Activated CD8-positive, alpha-beta T cell treated with anti-CD3 and anti-CD28 coated beads, Interleukin-2, amount 10 ng/mL, durations not matched to agents 7 days and 5 days (primary cell): ENCODE measurements around the gene CCDC57. TPM values are rescaled to one million over a fixed set of nuclear protein-coding genes. Genes with fewer than 3 reads are reported as not detected.

Source experiments
- ATAC-seq: fragments of 150-1000 bp; cut with Tn5 transposase; one replicate; pipeline ENCODE4 v1.10.0; 2021; ENCODE audit warnings: moderate library complexity
- CTCF ChIA-PET: fragments of 350-600 bp; sonication (Branson Sonifier 250); formaldehyde crosslinking; loops from one replicate; lab custom pipeline; 2021; ENCODE audit warnings: antibody characterized with exemption; lab: Charles Lee
- POLR2A ChIA-PET: fragments of 350-600 bp; sonication (Branson Sonifier 250); formaldehyde crosslinking; loops from one replicate; lab custom pipeline; 2021; ENCODE audit warnings: antibody characterized with exemption; lab: Charles Lee
- DNase-seq: peaks from one replicate; pipeline ENCODE4 v3.0.0-alpha.2; 2020
- H3K27ac Mint-ChIP-seq: one replicate; pipeline ENCODE4 v1.8.0; 2021; ENCODE audit warnings: mild to moderate bottlenecking, mixed read lengths
- H3K27me3 Mint-ChIP-seq: one replicate; pipeline ENCODE4 v1.8.0; 2021; ENCODE audit warnings: low read depth, mixed read lengths
- H3K36me3 Mint-ChIP-seq: one replicate; pipeline ENCODE4 v1.8.0; 2021; ENCODE audit warnings: low read depth, mixed read lengths
- H3K4me1 Mint-ChIP-seq: one replicate; pipeline ENCODE4 v1.8.0; 2021; ENCODE audit warnings: low read depth, mixed read lengths
- H3K4me3 Mint-ChIP-seq: one replicate; pipeline ENCODE4 v1.8.0; 2021; ENCODE audit warnings: mild to moderate bottlenecking, mixed read lengths
- H3K9me3 Mint-ChIP-seq: one replicate; pipeline ENCODE4 v1.8.0; 2022; ENCODE audit warnings: mixed read lengths; ENCODE audit not compliant: insufficient read depth
- microRNA-seq: library from miRNA; unstranded; fragments of <30 nt; microRNA quantifications from one replicate; pipeline ENCODE4 v1.2.0, GENCODE V29; 2022
- total RNA-seq, 2 experiments: library from RNA; stranded (reverse); gene quantifications; one replicate each; pipeline ENCODE4 v1.2.3, GENCODE V29; 2021

The CCDC57 gene
- total RNA-seq, 2 experiments from 2014 or later, result 78.3 to 84.7 TPM

DNA sequence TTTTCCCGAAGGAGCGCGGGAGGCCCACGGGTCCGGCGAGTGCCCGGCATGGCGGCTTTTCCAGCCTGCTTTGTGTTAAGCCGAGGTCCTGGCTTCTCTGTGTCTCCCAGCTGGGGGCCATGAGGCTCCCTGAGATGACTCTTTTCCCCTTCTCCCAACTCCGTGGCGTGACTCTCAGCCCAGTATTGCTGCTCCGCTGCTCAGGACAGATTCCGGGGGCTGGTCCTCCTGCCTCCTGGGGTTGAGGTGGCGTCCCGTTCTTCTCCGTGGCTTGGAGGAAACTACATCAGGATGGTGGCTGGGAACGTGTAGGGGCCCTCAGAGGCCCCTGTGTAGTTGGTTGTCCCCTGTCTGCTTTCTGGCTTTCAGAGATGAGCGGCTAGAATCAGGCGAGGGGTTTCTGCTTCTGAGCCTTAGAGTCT lies 160.0 kb downstream of the CCDC57 start:
- Mint-ChIP-seq H3K27ac (peak overlapping the region; percentile 55), H3K4me1 (peaks cover 24% of the 10 kb centered on the region), H3K36me3 (peaks cover 3% of the 10 kb centered on the region), H3K27me3 (no peaks in the 10 kb centered on the region), H3K9me3 (no peaks in the 10 kb centered on the region), H3K4me3 (peak overlapping the region; percentile 85)
- ChIA-PET CTCF (interaction anchor here (3.0 to 3.1 kb wide), 2 partner anchors 15 to 22 kb away, joined by 11 to 17 read pairs; partner anchors contain the start of genes DCXR and RAC3), POLR2A (interaction anchor here (0.9 to 1.0 kb wide), 2 partner anchors 13 to 15 kb away, joined by 3 read pairs; partner anchors contain the start of genes DCXR and DUS1L)
- ATAC-seq (no peak), DNase-seq (no peak)

DNA sequence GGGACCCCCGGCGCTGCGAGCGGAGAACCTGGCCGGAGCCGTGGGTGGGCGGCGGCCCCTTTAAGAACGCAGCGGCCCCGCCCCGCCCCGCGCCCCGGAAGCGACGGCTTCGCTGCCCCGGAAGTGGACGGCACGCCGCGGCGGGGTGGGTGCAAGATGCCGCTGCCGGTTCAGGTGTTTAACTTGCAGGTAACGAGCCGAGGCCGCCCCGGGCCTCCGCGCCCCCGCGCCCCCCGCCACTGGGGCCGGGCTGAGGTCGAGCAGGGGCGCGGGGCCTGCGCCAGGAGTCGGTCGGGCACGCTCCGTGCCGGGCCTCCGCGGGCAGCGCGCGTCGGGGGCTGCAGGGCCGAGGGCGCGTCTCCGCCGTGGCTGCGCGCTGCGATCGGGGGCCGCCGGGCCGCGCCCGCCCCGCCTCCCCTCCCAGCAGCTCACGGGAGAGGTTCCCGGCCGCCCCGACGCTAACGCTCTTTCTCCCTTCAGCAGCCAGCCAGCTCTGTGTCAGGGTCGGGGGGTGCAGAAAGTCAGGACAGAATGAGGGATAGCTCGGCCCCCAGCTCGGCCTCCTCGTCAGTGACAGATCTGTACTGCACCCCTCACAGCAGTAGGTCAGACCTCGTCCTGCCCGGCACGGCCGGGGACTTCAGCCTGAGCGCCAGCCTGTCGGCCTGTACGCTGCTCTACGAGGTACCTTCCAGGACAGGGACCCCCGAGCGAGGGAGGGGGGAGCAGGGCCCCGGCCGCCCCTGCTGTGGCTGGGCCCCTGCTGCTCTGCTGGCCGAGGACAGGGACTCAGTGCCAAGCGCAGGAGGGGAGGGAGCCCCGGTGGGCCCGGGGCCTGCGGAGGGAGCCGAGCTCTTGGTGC lies 160.6 kb downstream of the CCDC57 start, which contains the start of the genes GPS1 and RFNG:
GPS1 (plus strand) TSS at position 123 of the 862 bp plus-strand sequence; CDS start at position 157, 34 bp downstream.
RFNG (minus strand) TSS at position 36 of the 862 bp plus-strand sequence. CDS start 45 bp downstream, outside the sequence.
- Mint-ChIP-seq H3K4me1 (peaks cover 24% of the 10 kb centered on the region), H3K27me3 (no peaks in the 10 kb centered on the region), H3K9me3 (no peaks in the 10 kb centered on the region), H3K36me3 (peaks cover 2% of the 10 kb centered on the region), H3K4me3 (peak within 1 kb of the TSS; percentile 85), H3K27ac (peak within 1 kb of the TSS; percentile 83)
- CTCF ChIA-PET, result interaction anchor here (3.0 to 3.1 kb wide), 2 partner anchors 14 to 21 kb away, joined by 11 to 17 read pairs; partner anchors contain the start of genes DCXR and RAC3
- DNase-seq (peak; percentile 88), ATAC-seq (peak; percentile 92)
- POLR2A ChIA-PET, result interaction anchor here (0.9 to 1.0 kb wide), 2 partner anchors 13 to 14 kb away, joined by 3 read pairs; partner anchors contain the start of genes DCXR and DUS1L

Small RNA genes lying within 50 kb of the gene (microRNA-seq; reads per million reads assigned to microRNA genes)
- 2.3 reads per million for gene MIR6787

Other genes starting within 250 kb of the CCDC57 start
- gene ASPSCR1, start 235.2 kb downstream of the CCDC57 start, total RNA-seq, result 10 to 100 TPM; 27.0 to 33.7 TPM
- gene CENPX, start 190.0 kb downstream of the CCDC57 start, total RNA-seq, result 10 to 100 TPM; 86.7 to 87.7 TPM
- 10 to 100 TPM; 58.3 to 58.9 TPM for gene LRRC45, start 189.5 kb downstream of the CCDC57 start, total RNA-seq
- 10 to 100 TPM; 12.9 to 13.1 TPM for gene RAC3, start 181.2 kb downstream of the CCDC57 start, total RNA-seq
- gene DCXR, start 175.1 kb downstream of the CCDC57 start, total RNA-seq, result 100 to 1,000 TPM; 141 TPM
- 10 to 100 TPM; 19.4 to 20.8 TPM for gene RFNG, start 161.0 kb downstream of the CCDC57 start, total RNA-seq
- 100 to 1,000 TPM in 1 of 2 experiments, 10 to 100 TPM in 1; 97.6 to 104 TPM for gene GPS1, start 160.9 kb downstream of the CCDC57 start, total RNA-seq
- 100 to 1,000 TPM; 126 to 127 TPM for gene DUS1L, start 147.0 kb downstream of the CCDC57 start, total RNA-seq
- gene FASN, start 114.6 kb downstream of the CCDC57 start, total RNA-seq, result 100 to 1,000 TPM; 255 to 261 TPM
- 100 to 1,000 TPM; 257 to 264 TPM for gene SLC16A3, start 16.2 kb upstream of the CCDC57 start, total RNA-seq
- gene CSNK1D, start 60.9 kb upstream of the CCDC57 start, total RNA-seq, result 100 to 1,000 TPM in 1 of 2 experiments, 10 to 100 TPM in 1; 99.5 to 111 TPM
- 100 to 1,000 TPM; 334 to 355 TPM for gene CD7, start 104.8 kb upstream of the CCDC57 start, total RNA-seq
- under 1 TPM; 0.92 to 0.94 TPM for gene SECTM1, start 120.9 kb upstream of the CCDC57 start, total RNA-seq
- gene TEX19, start 146.4 kb upstream of the CCDC57 start, total RNA-seq, result not detected
- gene UTS2R, start 158.9 kb upstream of the CCDC57 start, total RNA-seq, result not detected
- gene HEXD, start 205.5 kb upstream of the CCDC57 start, total RNA-seq, result 10 to 100 TPM; 47.6 to 53.6 TPM
- 10 to 100 TPM; 25.2 to 28.0 TPM for gene OGFOD3, start 205.7 kb upstream of the CCDC57 start, total RNA-seq
- 100 to 1,000 TPM; 220 to 247 TPM for gene CYBC1, start 237.9 kb upstream of the CCDC57 start, total RNA-seq
- 100 to 1,000 TPM; 112 to 114 TPM for gene NARF, start 245.9 kb upstream of the CCDC57 start, total RNA-seq